Activated CD8-positive, alpha-beta T cell treated with anti-CD3 and anti-CD28 coated beads for 36 hours (primary cell): Measurements from ENCODE around the gene ASMTL. TPM values are rescaled to one million over a fixed set of nuclear protein-coding genes. Genes with fewer than 3 reads are reported as not detected.

Experiments
- ATAC-seq: fragments of 200-7000 bp; cut with Tn5 transposase; one replicate; pipeline ENCODE4 v1.10.0; 2021; ENCODE audit warnings: mild to moderate bottlenecking, moderate library complexity
- CTCF ChIA-PET: fragments of 350-600 bp; sonication (Branson Sonifier 250); formaldehyde crosslinking; loops from one replicate; lab custom pipeline; 2021; ENCODE audit warnings: antibody characterized with exemption; lab: Charles Lee
- POLR2A ChIA-PET: fragments of 350-600 bp; sonication (Branson Sonifier 250); formaldehyde crosslinking; loops from one replicate; lab custom pipeline; 2021; ENCODE audit warnings: antibody characterized with exemption; lab: Charles Lee
- DNase-seq: peaks from one replicate; pipeline ENCODE4 v3.0.0-alpha.2; 2020
- H3K27ac Mint-ChIP-seq: one replicate; pipeline ENCODE4 v1.8.0; 2021; ENCODE audit warnings: mild to moderate bottlenecking, mixed read lengths
- H3K27me3 Mint-ChIP-seq: one replicate; pipeline ENCODE4 v1.8.0; 2021; ENCODE audit warnings: mixed read lengths
- H3K36me3 Mint-ChIP-seq: one replicate; pipeline ENCODE4 v1.8.0; 2021; ENCODE audit warnings: low read depth, mixed read lengths
- H3K4me1 Mint-ChIP-seq: one replicate; pipeline ENCODE4 v1.8.0; 2021; ENCODE audit warnings: low read depth, mixed read lengths
- H3K4me3 Mint-ChIP-seq: one replicate; pipeline ENCODE4 v1.8.0; 2021; ENCODE audit warnings: mild to moderate bottlenecking, moderate library complexity, mixed read lengths
- H3K9me3 Mint-ChIP-seq: one replicate; pipeline ENCODE4 v1.8.0; 2021; ENCODE audit warnings: mixed read lengths
- CTCF ChIP-seq: fragments of 200-600 bp; IDR thresholded peaks from one replicate; pipeline ENCODE4 v1.8.0; 2022; ENCODE audit warnings: antibody characterized with exemption, mild to moderate bottlenecking
- intact Hi-C: fragments of 100-400 bp; cut with micrococcal nuclease; formaldehyde crosslinking; loops from one replicate; pipeline ENCODE4 v1.10.0; 2022
- total RNA-seq, 2 experiments: library from RNA; stranded (reverse); gene quantifications; one replicate each; pipeline ENCODE4 v1.2.3, GENCODE V29; 2021

ASMTL gene
- total RNA-seq, 2 experiments from 2014 or later = 55.8 to 57.2 TPM

- H3K27me3 Mint-ChIP-seq = no peaks in the 10 kb centered on the region
- H3K36me3 Mint-ChIP-seq = peaks cover 24% of the 10 kb centered on the region
- ChIA-PET CTCF (no interaction called here), POLR2A (no interaction called here)
- ATAC-seq (no peak), DNase-seq (no peak)
- TF ChIP-seq CTCF = no peak
- no peaks in the 10 kb centered on the region for H3K9me3 Mint-ChIP-seq
- H3K4me1 Mint-ChIP-seq = peaks cover 3% of the 10 kb centered on the region
- intact Hi-C loops = no loop called here
- H3K4me3 Mint-ChIP-seq = no peak overlapping the region
- no peak overlapping the region for H3K27ac Mint-ChIP-seq
Measured at GRCh38 chrX:1361910-1362309, 90.8 kb downstream of the ASMTL start.

- peaks cover 24% of the 10 kb centered on the region for H3K36me3 Mint-ChIP-seq
- H3K27ac Mint-ChIP-seq = no peak overlapping the region
- no peak for TF ChIP-seq CTCF
- ATAC-seq (peak; percentile 49), DNase-seq (peak; percentile 54)
- intact Hi-C loops = no loop called here
- ChIA-PET CTCF (no interaction called here), POLR2A (no interaction called here)
- H3K4me3 Mint-ChIP-seq = no peak overlapping the region
- H3K27me3 Mint-ChIP-seq = no peaks in the 10 kb centered on the region
- peaks cover 3% of the 10 kb centered on the region for H3K4me1 Mint-ChIP-seq
- H3K9me3 Mint-ChIP-seq = no peaks in the 10 kb centered on the region
Measured at GRCh38 chrX:1361275-1361674, 91.4 kb downstream of the ASMTL start.

GRCh38 chrX:1360171-1360570 is 92.5 kb downstream of the ASMTL start:
- TF ChIP-seq CTCF = no peak
- intact Hi-C loops = no loop called here
- ChIA-PET POLR2A (no interaction called here), CTCF (no interaction called here)
- DNase-seq = no peak
- Mint-ChIP-seq H3K36me3 (peaks cover 24% of the 10 kb centered on the region), H3K4me1 (peaks cover 9% of the 10 kb centered on the region), H3K4me3 (no peak overlapping the region), H3K27me3 (no peaks in the 10 kb centered on the region), H3K9me3 (no peaks in the 10 kb centered on the region), H3K27ac (no peak overlapping the region)
- no peak for ATAC-seq

- peak; percentile 22 for ATAC-seq
- no peak overlapping the region for H3K4me3 Mint-ChIP-seq
- no peak for TF ChIP-seq CTCF
Measured at GRCh38 chrX:1359477-1359873, 93.2 kb downstream of the ASMTL start.

GRCh38 chrX:1358793-1359476 is 93.8 kb downstream of the ASMTL start:
- no peak overlapping the region for H3K4me3 Mint-ChIP-seq
- ATAC-seq (no peak), DNase-seq (no peak)
- H3K9me3 Mint-ChIP-seq = no peaks in the 10 kb centered on the region
- no peaks in the 10 kb centered on the region for H3K27me3 Mint-ChIP-seq
- peaks cover 12% of the 10 kb centered on the region for H3K4me1 Mint-ChIP-seq
- intact Hi-C loops = no loop called here
- ChIA-PET POLR2A (no interaction called here), CTCF (no interaction called here)
- no peak overlapping the region for H3K27ac Mint-ChIP-seq
- no peak for TF ChIP-seq CTCF
- H3K36me3 Mint-ChIP-seq = peaks cover 21% of the 10 kb centered on the region

More at GRCh38 chrX:1359477-1359873, 93.2 kb downstream of the ASMTL start:
- ChIA-PET CTCF (no interaction called here), POLR2A (no interaction called here)
- Mint-ChIP-seq H3K27ac (no peak overlapping the region), H3K9me3 (no peaks in the 10 kb centered on the region), H3K27me3 (no peaks in the 10 kb centered on the region), H3K36me3 (peaks cover 21% of the 10 kb centered on the region), H3K4me1 (peaks cover 9% of the 10 kb centered on the region)
- intact Hi-C loops = no loop called here
- no peak for DNase-seq
